K562 (cell line): ENCODE data around the gene KRTAP4-12. TPM values are rescaled to one million over a fixed set of nuclear protein-coding genes. Genes with fewer than 3 reads are reported as not detected.

Source experiments
- ETV5 ChIP-seq: sonication (generic); formaldehyde crosslinking; IDR thresholded peaks from 2 replicates; pipeline ENCODE4 v1.4.0; 2020; ENCODE audit warnings: low read depth, mild to moderate bottlenecking, missing genetic modification reagents
- HSF4 ChIP-seq: fragments of 250-450 bp; sonication (Bioruptor Pico); IDR thresholded peaks from 2 replicates; pipeline ENCODE4 v2.1.2; 2022; ENCODE audit warnings: mild to moderate bottlenecking, moderate library complexity, borderline replicate concordance
- MCM3 ChIP-seq: fragments of 450-650 bp; IDR thresholded peaks from 2 replicates; pipeline ENCODE4 v1.6.1; 2016
- MLLT1 ChIP-seq, 2 experiments: fragments of 450-650 bp; IDR thresholded peaks; 2 replicates each; pipeline ENCODE4 v1.6.1; 2016
- MYNN ChIP-seq, 2 experiments: sonication (generic); formaldehyde crosslinking in 1 of 2; IDR thresholded peaks; 2 replicates each; pipeline versions ENCODE4 v1.5.0 to v1.6.1; 2016 to 2020; ENCODE audit warnings: antibody characterized with exemption in 1 of 2, missing genetic modification reagents in 1 of 2
- OTX1 ChIP-seq: fragments of 450-650 bp; formaldehyde crosslinking; IDR thresholded peaks from 2 replicates; pipeline ENCODE4 v1.4.0; 2022; ENCODE audit warnings: mild to moderate bottlenecking
- PRPF4 ChIP-seq: fragments of 200-400 bp; formaldehyde crosslinking; IDR thresholded peaks from one replicate; pipeline ENCODE4 v1.6.1; 2017; ENCODE audit warnings: low read length, low read depth, mild to moderate bottlenecking; ENCODE audit not compliant: insufficient read depth, poor library complexity, severe bottlenecking
- RAD51 ChIP-seq: fragments of 450-650 bp; IDR thresholded peaks from 2 replicates; pipeline ENCODE4 v1.7.1; 2016; ENCODE audit warnings: low read depth, mild to moderate bottlenecking, borderline replicate concordance
- SPI1 ChIP-seq: IDR thresholded peaks from 2 replicates; pipeline ENCODE4 v1.6.1; 2011; ENCODE audit warnings: low read depth, low read length, control low read depth, borderline replicate concordance
- TRIM24 ChIP-seq, 2 experiments: fragments of 450-650 bp; IDR thresholded peaks; 2 replicates each; pipeline ENCODE4 v1.6.1; 2016
- UBTF ChIP-seq, 2 experiments: IDR thresholded peaks; 2 replicates each; pipeline ENCODE4 v1.6.1; 2012; ENCODE audit warnings: improper control_type of control experiment in 2 of 2, low read depth in 2 of 2, low read length in 2 of 2, borderline replicate concordance in 1 of 2
- XRCC5 ChIP-seq: fragments of 200-400 bp; formaldehyde crosslinking; IDR thresholded peaks from 2 replicates; pipeline ENCODE4 v1.6.1; 2017; ENCODE audit warnings: low read depth, mild to moderate bottlenecking, low read length
- ZNF586 ChIP-seq: fragments of 450-650 bp; formaldehyde crosslinking; conservative IDR thresholded peaks from 2 replicates; pipeline ENCODE4 v1.4.0; 2020; ENCODE audit warnings: mild to moderate bottlenecking, moderate library complexity
- polyA plus RNA-seq, 8 experiments: library from polyadenylated mRNA; depleted of rRNA in 4 of 8; stranded (reverse) in 5 of 8; unstranded in 3 of 8; fragments of >200 nt; fragmentation: Nextera tagmentation in 2 of 8; fragmentation: Illumina TruSeq in 1 of 8; extraction: Ambion mirVana in 2 of 8; extraction: Trizol in 1 of 8; gene quantifications; 2 replicates each; pipeline versions ENCODE4 v1.2.1 to v1.2.3, GENCODE V29; 2011 to 2014; ENCODE audit warnings: inconsistent platforms in 1 of 8, missing spikeins in 1 of 8
- total RNA-seq, 7 experiments: library from RNA; depleted of rRNA in 6 of 7; stranded (reverse); fragments of >200 nt in 6 of 7; fragmentation: Illumina TruSeq in 2 of 7; extraction: Trizol in 2 of 7; gene quantifications; 2 replicates each; pipeline versions ENCODE4 v1.2.1 to v1.2.3, GENCODE V29; 2011 to 2021; ENCODE audit warnings: low replicate concordance in 1 of 7
- TF ChIP-seq, protein P1 (sequence below): sonication (generic); formaldehyde crosslinking; IDR thresholded peaks from 2 replicates; pipeline ENCODE4 v1.8.1; 2022; ENCODE audit warnings: missing genetic modification reagents
- TF ChIP-seq, protein P2 (sequence below), 2 experiments: IDR thresholded peaks in 1 of 2; conservative IDR thresholded peaks in 1 of 2; 2 replicates each; pipeline ENCODE4 v1.6.1; 2016; ENCODE audit warnings: low read depth in 2 of 2, mild to moderate bottlenecking in 1 of 2, missing compliant biosample characterization in 1 of 2, missing genetic modification characterization in 1 of 2, moderate library complexity in 1 of 2

The KRTAP4-12 gene
- total and polyA plus RNA-seq, 9 of the 15 experiments (the other 6 are each of a cell fraction or from before 2014, with no cell fraction given), result not detected

GRCh38 chr17:41140360-41141131 lies 16.6 kb upstream of the KRTAP4-12 start, which contains the start of gene KRTAP4-6 (continued):
- no peak for TF ChIP-seq UBTF (IDR thresholded peaks at IDR 0.05; ENCODE audit: borderline replicate concordance in 1 of 2, low read depth in 2 of 2, low read length in 2 of 2)
- TF ChIP-seq, protein P1, sequence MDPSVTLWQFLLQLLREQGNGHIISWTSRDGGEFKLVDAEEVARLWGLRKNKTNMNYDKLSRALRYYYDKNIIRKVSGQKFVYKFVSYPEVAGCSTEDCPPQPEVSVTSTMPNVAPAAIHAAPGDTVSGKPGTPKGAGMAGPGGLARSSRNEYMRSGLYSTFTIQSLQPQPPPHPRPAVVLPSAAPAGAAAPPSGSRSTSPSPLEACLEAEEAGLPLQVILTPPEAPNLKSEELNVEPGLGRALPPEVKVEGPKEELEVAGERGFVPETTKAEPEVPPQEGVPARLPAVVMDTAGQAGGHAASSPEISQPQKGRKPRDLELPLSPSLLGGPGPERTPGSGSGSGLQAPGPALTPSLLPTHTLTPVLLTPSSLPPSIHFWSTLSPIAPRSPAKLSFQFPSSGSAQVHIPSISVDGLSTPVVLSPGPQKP, result no peak
- TF ChIP-seq MLLT1 (IDR thresholded peaks at IDR 0.05), result no peak
- TF ChIP-seq XRCC5, result no peak
- no peak for TF ChIP-seq ZNF586 (CRISPR knock-in tag)
- no peak for TF ChIP-seq SPI1
- no peak for TF ChIP-seq MCM3
- no peak for TF ChIP-seq OTX1
- no peak for TF ChIP-seq TRIM24 (IDR thresholded peaks at IDR 0.05)
- no peak for TF ChIP-seq MYNN (IDR thresholded peaks at IDR 0.05)
- no peak for TF ChIP-seq MYNN (CRISPR knock-in tag; IDR thresholded peaks at IDR 0.05)
- TF ChIP-seq ETV5 (CRISPR knock-in tag), result no peak
- peak; percentile 41 for TF ChIP-seq RAD51
- no peak for TF ChIP-seq HSF4 (CRISPR knock-in tag)
- no peak for TF ChIP-seq PRPF4
- TF ChIP-seq, protein P2, sequence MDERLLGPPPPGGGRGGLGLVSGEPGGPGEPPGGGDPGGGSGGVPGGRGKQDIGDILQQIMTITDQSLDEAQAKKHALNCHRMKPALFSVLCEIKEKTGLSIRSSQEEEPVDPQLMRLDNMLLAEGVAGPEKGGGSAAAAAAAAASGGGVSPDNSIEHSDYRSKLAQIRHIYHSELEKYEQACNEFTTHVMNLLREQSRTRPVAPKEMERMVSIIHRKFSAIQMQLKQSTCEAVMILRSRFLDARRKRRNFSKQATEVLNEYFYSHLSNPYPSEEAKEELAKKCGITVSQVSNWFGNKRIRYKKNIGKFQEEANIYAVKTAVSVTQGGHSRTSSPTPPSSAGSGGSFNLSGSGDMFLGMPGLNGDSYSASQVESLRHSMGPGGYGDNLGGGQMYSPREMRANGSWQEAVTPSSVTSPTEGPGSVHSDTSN (CRISPR knock-in tag; IDR thresholded peaks at IDR 0.05; ENCODE audit: low read depth), result no peak
- TF ChIP-seq, protein P2 (tag; conservative IDR thresholded peaks at IDR 0.05; ENCODE audit: low read depth), result no peak
